Muscle layer of colon (tissue), 2 donors: Measurements from ENCODE around the gene MPPED2.

Source experiments
- H3K27ac ChIP-seq: one replicate; pipeline ENCODE4 v1.7.0; 2013; ENCODE audit warnings: low read depth, mild to moderate bottlenecking, low read length, moderate library complexity
- H3K27me3 ChIP-seq, 2 donors: one replicate each; pipeline ENCODE4 v1.7.0; 2013; ENCODE audit warnings: low read length in 2 of 2, mild to moderate bottlenecking in 2 of 2; ENCODE audit not compliant: insufficient read depth in 2 of 2, control insufficient read depth in 1 of 2
- H3K36me3 ChIP-seq: one replicate; pipeline ENCODE4 v1.7.0; 2013; ENCODE audit warnings: mild to moderate bottlenecking, low read length; ENCODE audit not compliant: insufficient read depth
- H3K4me1 ChIP-seq: one replicate; pipeline ENCODE4 v1.7.0; 2013; ENCODE audit warnings: mild to moderate bottlenecking, low read length; ENCODE audit not compliant: insufficient read depth
- H3K4me3 ChIP-seq, 2 donors: one replicate each; pipeline ENCODE4 v1.7.0; 2013; ENCODE audit warnings: low read length in 2 of 2, low read depth in 1 of 2, mild to moderate bottlenecking in 1 of 2, moderate library complexity in 1 of 2
- H3K9ac ChIP-seq: one replicate; pipeline ENCODE4 v1.7.0; 2013; ENCODE audit warnings: low read length
- H3K9me3 ChIP-seq: one replicate; pipeline ENCODE4 v1.7.0; 2013; ENCODE audit warnings: mild to moderate bottlenecking, low read length
- donor health status: abdominal sarcoma.
- donor health status: Adenocarcinoma of cecum.

Gene MPPED2

DNA sequence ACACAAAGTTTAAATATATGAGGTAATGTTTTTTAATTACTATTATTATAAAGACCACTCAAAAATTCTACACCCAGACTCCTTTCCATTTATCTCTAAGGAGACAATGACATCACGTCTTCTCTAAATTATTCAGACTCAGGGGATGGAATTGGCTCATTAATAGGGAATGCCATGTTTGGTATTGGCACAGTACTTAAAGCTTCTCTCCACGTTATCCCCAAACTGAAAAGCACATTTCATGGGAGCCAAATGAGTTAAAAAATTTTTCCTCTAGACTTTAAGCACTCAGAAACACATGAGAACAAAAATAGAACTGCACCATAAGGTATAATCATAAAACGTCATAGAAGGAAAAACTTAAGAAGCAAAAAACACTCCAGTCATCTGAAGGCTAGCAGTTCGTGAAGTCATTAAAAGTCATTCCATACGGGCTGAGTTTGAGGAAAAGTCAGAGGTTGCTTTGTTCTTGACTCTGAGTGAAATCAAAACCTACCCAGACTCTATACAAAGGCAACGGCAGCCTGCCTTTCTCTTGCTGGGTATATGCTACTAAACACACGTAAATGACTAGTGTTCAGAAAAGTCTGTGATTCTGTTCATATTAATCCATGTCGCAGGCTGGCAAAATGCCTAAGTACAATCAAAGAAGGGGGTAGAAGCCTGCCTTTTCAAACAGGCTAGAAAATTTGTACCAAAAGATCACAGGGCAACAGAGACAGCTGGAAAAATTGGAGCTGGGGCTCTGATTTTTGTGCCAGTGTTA is 8.7 kb upstream of the MPPED2 start:
- no peaks in the 10 kb centered on the region for H3K36me3 ChIP-seq
- H3K9ac ChIP-seq = peak overlapping the region; percentile 23
- peak overlapping the region in 1 of 2 donors; percentile 25 for H3K4me3 ChIP-seq
- H3K4me1 ChIP-seq = peaks cover 5% of the 10 kb centered on the region
- no peaks in the 10 kb centered on the region for H3K9me3 ChIP-seq
- H3K27me3 ChIP-seq = no peaks in the 10 kb centered on the region
- H3K27ac ChIP-seq = peak overlapping the region; percentile 37

DNA sequence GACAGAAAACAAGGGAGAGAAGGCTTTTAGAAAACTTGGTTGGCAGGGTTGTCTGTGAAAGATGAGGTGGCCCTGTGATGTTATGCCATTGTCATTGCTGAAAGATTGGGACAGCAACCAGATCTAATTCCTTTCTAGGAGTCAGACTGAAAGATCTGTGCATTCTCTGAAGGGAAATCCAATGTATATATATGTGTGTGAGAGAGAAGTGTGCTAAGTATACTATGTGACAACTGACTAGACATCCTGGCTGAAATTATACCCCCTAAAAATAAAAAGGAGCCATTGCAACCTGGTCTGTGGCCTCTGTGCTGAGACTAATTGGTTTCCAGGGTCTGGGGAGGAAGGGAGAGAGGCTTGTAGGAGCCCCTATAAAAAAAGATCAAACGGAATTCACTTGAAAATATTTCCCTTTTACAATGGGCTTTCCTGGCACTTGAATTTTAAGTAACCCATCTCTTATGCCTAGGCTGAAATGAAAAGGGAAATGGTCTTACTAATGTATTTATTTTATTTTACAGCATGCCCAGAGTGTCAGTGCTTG is 1.2 kb upstream of the MPPED2 start:
- Histone ChIP-seq H3K27ac (no peak overlapping the region), H3K9ac (peak overlapping the region; percentile 14), H3K4me1 (no peaks in the 10 kb centered on the region), H3K36me3 (no peaks in the 10 kb centered on the region), H3K27me3 (no peaks in the 10 kb centered on the region), H3K4me3 (no peak overlapping the region), H3K9me3 (no peaks in the 10 kb centered on the region)

DNA sequence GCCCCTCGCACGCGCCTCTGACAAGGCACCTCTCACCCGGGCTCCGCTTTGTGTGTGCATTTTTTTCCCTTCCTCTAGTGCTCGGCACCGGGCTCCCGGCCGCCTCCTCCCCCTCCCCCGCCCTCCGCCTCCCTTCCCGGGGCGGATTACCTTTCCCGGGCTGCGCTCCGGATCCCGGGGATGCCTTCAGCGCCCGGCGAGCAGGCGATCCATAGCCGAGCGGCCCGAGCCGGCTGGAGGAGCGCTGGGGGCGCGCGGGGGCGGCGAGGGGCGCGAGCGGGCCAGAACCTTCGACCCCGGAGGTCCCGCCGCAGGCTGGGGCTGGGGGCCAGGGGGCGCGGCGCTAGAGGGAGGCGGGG is 282 bp downstream of the MPPED2 start:
- H3K27ac ChIP-seq = peak overlapping the region; percentile 73
- no peaks in the 10 kb centered on the region for H3K36me3 ChIP-seq
- H3K27me3 ChIP-seq = no peaks in the 10 kb centered on the region
- peak overlapping the region; percentile 56 for H3K9ac ChIP-seq
- H3K9me3 ChIP-seq = no peaks in the 10 kb centered on the region
- peak overlapping the region; percentile 72 to 96 for H3K4me3 ChIP-seq
- H3K4me1 ChIP-seq = no peaks in the 10 kb centered on the region

- Histone ChIP-seq H3K9ac (peak overlapping the region; percentile 56), H3K4me1 (no peaks in the 10 kb centered on the region), H3K9me3 (no peaks in the 10 kb centered on the region), H3K27ac (peak overlapping the region; percentile 73), H3K4me3 (peak overlapping the region; percentile 72 to 96), H3K36me3 (no peaks in the 10 kb centered on the region), H3K27me3 (no peaks in the 10 kb centered on the region)
Observed at GRCh38 chr11:30585125-30585891, 845 bp downstream of the MPPED2 start.

DNA sequence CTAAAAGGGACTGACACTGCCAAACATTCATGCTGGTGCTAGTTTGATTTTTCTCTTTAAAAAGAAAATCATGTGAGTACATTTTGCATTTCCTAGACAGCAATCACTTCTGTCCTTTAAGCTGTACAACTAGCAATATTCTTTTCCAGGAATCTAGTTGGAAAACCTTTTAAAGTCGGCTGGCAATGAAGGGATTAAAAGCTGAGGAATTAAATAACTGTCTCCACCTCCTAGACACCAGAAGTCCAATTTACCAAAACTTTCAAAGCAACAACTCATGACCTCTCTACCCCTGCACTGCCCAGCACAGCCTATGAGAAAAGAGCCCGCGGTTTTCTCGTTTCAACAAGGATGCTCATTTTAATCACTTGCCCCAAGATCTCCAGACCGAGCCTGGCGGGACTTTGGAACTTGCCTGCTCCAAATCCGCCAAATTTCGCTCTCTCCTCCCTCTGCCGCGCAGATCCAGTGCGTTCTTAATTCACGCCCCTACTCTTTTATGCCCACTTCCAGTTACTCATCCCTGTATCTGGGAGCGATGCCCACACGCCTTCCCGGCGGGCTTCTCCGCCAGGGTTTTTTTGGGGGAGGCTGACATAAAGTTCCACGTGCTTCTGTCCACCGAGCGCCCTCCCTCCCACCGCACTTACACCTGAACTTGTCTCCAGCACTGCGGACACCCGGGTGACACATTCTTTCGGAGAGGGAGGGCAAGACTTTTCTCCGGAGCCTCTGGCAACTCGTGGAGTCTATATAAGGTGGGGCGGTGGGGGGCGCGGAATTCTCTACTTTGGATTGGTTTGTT is 2.5 kb downstream of the MPPED2 start:
- Histone ChIP-seq H3K27ac (peak overlapping the region; percentile 73), H3K36me3 (no peaks in the 10 kb centered on the region), H3K4me3 (peak overlapping the region; percentile 72 to 96), H3K27me3 (no peaks in the 10 kb centered on the region), H3K9me3 (no peaks in the 10 kb centered on the region), H3K9ac (no peak overlapping the region), H3K4me1 (no peaks in the 10 kb centered on the region)

DNA sequence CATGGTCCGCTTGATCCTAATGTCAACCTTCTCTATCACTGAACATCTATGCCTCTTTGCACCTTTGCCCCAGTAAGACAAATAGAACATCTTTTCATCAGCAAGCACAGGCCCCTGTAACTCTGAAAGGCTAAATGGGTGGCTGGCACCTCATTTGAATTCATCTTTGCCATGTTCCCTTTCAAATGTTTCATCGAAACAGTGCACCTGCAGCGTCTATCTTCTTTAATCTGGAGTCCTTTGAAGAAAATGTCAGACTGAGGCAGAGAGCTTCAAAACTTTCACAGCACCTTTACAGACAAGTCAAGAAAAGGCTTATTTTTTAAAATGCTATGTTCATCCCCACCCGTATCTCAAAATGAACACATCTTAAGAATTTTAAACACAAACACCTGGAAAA is 3.4 kb downstream of the MPPED2 start:
- Histone ChIP-seq H3K27me3 (no peaks in the 10 kb centered on the region), H3K36me3 (no peaks in the 10 kb centered on the region), H3K9me3 (no peaks in the 10 kb centered on the region), H3K4me1 (no peaks in the 10 kb centered on the region), H3K27ac (no peak overlapping the region), H3K9ac (no peak overlapping the region), H3K4me3 (no peak overlapping the region)

- Histone ChIP-seq H3K27ac (no peak overlapping the region), H3K36me3 (no peaks in the 10 kb centered on the region), H3K9ac (no peak overlapping the region), H3K9me3 (no peaks in the 10 kb centered on the region), H3K4me1 (no peaks in the 10 kb centered on the region), H3K4me3 (no peak overlapping the region), H3K27me3 (no peaks in the 10 kb centered on the region)
Observed at GRCh38 chr11:30581675-30582074, 4.5 kb downstream of the MPPED2 start.

DNA sequence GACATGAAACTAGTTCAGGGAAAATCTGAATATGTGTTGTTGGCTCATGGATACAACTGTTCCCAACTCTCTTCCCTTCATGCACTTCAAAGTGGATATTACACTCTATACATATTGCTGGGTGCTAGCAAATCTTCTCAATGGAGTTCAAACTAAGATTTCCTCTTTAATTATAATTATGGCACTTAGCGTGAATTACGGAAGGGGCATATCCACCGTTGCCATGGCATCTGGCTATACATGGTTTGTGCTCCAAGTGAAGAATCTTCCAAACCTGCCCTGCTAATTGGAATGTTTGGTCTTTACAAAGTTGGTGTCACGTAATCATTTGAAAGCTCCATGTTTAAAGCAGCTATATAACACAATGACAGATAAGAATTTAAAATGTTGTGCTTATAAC is 5.6 kb downstream of the MPPED2 start:
- Histone ChIP-seq H3K4me1 (no peaks in the 10 kb centered on the region), H3K27ac (no peak overlapping the region), H3K4me3 (no peak overlapping the region), H3K9ac (no peak overlapping the region), H3K36me3 (no peaks in the 10 kb centered on the region), H3K27me3 (no peaks in the 10 kb centered on the region), H3K9me3 (no peaks in the 10 kb centered on the region)

DNA sequence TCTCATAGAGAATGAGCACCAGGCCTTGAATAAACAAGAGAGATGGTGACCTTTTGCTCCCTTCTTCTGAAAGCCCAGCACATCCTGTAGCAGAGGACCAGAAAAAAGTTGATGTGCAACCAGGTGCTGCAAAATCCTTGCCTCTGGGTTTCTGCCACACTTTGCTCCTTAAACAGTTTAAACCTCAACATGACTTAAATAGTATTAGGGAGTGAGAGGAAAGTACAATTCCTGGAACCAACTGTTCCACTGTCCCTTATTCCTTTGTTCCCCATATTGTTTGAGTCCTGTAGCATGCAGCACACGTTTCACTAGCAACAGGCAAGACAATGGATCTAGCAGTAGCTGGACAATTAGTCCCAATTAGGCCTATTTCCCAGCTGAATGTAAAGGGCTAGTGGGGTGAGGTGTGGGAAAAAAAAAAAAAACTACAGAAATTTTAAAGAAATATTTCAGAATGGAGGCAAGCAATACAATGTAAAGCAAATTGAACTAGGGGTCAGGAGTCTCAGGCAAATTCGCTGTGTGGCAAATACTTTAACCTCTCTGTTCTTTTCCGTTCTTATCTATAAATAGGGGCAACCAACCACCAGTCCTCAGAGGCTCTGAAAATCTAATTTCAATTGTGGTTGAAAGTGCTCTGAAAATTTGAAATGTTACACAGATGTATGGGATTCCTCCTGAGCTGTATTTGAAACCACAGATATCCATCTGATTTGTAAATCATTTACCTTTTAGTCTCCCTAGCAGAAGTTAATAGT is 6.6 kb downstream of the MPPED2 start:
- Histone ChIP-seq H3K27ac (no peak overlapping the region), H3K4me3 (no peak overlapping the region), H3K9ac (no peak overlapping the region), H3K9me3 (no peaks in the 10 kb centered on the region), H3K27me3 (no peaks in the 10 kb centered on the region), H3K36me3 (no peaks in the 10 kb centered on the region), H3K4me1 (no peaks in the 10 kb centered on the region)

GRCh38 chr11:30578406-30578805 is 7.7 kb downstream of the MPPED2 start:
- no peak overlapping the region for H3K4me3 ChIP-seq
- H3K9me3 ChIP-seq = no peaks in the 10 kb centered on the region
- H3K27me3 ChIP-seq = no peaks in the 10 kb centered on the region
- H3K27ac ChIP-seq = no peak overlapping the region
- no peak overlapping the region for H3K9ac ChIP-seq
- no peaks in the 10 kb centered on the region for H3K4me1 ChIP-seq
- no peaks in the 10 kb centered on the region for H3K36me3 ChIP-seq
